K562 (cell line): ENCODE data around the gene EXOC3. TPM values are rescaled to one million over a fixed set of nuclear protein-coding genes. Genes with fewer than 3 reads are reported as not detected.
A peak's percentile ranks its signal among the peaks of the same experiment; 100 is the strongest.

ENCODE experiments used
- CHD7 ChIP-seq: fragments of 200-600 bp; sonication (generic); IDR thresholded peaks from one replicate; pipeline ENCODE4 v1.6.1; 2012; ENCODE audit warnings: mild to moderate bottlenecking, low read depth, low read length, inconsistent platforms
- EGR1 ChIP-seq: fragments of 450-650 bp; conservative IDR thresholded peaks from 2 replicates; pipeline ENCODE4 v1.6.1; 2017; ENCODE audit warnings: mild to moderate bottlenecking
- HOXB6 ChIP-seq: fragments of 250-450 bp; sonication (Bioruptor Pico); IDR thresholded peaks from 2 replicates; pipeline ENCODE4 v1.5.1; 2022; ENCODE audit warnings: mild to moderate bottlenecking, borderline replicate concordance
- KLF1 ChIP-seq: fragments of 450-650 bp; IDR thresholded peaks from 2 replicates; pipeline ENCODE4 v1.6.1; 2016; ENCODE audit warnings: missing genetic modification characterization, missing compliant biosample characterization
- LEF1 ChIP-seq: fragments of 450-650 bp; IDR thresholded peaks from 2 replicates; pipeline ENCODE4 v1.6.1; 2016; ENCODE audit warnings: mild to moderate bottlenecking
- MBD1 ChIP-seq: fragments of 250-450 bp; sonication (Bioruptor Pico); IDR thresholded peaks from 2 replicates; pipeline ENCODE4 v1.8.0; 2022; ENCODE audit warnings: inconsistent platforms
- MCM5 ChIP-seq: fragments of 450-650 bp; IDR thresholded peaks from 2 replicates; pipeline ENCODE4 v1.6.1; 2016; ENCODE audit warnings: low read depth
- NR0B1 ChIP-seq: fragments of 450-650 bp; IDR thresholded peaks from one replicate; pipeline ENCODE4 v1.6.1; 2018; ENCODE audit warnings: mild to moderate bottlenecking, moderate library complexity; ENCODE audit not compliant: partially characterized antibody
- SP1 ChIP-seq: sonication (generic); formaldehyde crosslinking; IDR thresholded peaks from 2 replicates; pipeline ENCODE4 v1.8.1; 2022; ENCODE audit warnings: mild to moderate bottlenecking, missing genetic modification reagents
- ZNF184 ChIP-seq: sonication (generic); formaldehyde crosslinking; IDR thresholded peaks from 2 replicates; pipeline ENCODE4 v1.5.0; 2020; ENCODE audit warnings: missing genetic modification reagents
- ZNF311 ChIP-seq: fragments of 250-450 bp; sonication (Bioruptor Pico); IDR thresholded peaks from 2 replicates; pipeline ENCODE4 v1.4.0; 2020; ENCODE audit warnings: mild to moderate bottlenecking, moderate library complexity
- ZNF707 ChIP-seq: fragments of 250-450 bp; sonication (Bioruptor Pico); conservative IDR thresholded peaks from 2 replicates; pipeline ENCODE4 v1.8.0; 2022; ENCODE audit warnings: inconsistent platforms, mild to moderate bottlenecking, moderate library complexity
- ZNF780A ChIP-seq: fragments of 250-450 bp; sonication (Bioruptor Pico); IDR thresholded peaks from 2 replicates; pipeline ENCODE4 v1.5.0; 2021; ENCODE audit warnings: mild to moderate bottlenecking
- ZSCAN29 ChIP-seq: fragments of 450-650 bp; IDR thresholded peaks from 2 replicates; pipeline ENCODE4 v1.6.1; 2017
- polyA plus RNA-seq, 8 experiments: library from polyadenylated mRNA; depleted of rRNA in 4 of 8; stranded (reverse) in 5 of 8; unstranded in 3 of 8; fragments of >200 nt; fragmentation: Nextera tagmentation in 2 of 8; fragmentation: Illumina TruSeq in 1 of 8; extraction: Ambion mirVana in 2 of 8; extraction: Trizol in 1 of 8; gene quantifications; 2 replicates each; pipeline versions ENCODE4 v1.2.1 to v1.2.3, GENCODE V29; 2011 to 2014; ENCODE audit warnings: inconsistent platforms in 1 of 8, missing spikeins in 1 of 8
- total RNA-seq, 7 experiments: library from RNA; depleted of rRNA in 6 of 7; stranded (reverse); fragments of >200 nt in 6 of 7; fragmentation: Illumina TruSeq in 2 of 7; extraction: Trizol in 2 of 7; gene quantifications; 2 replicates each; pipeline versions ENCODE4 v1.2.1 to v1.2.3, GENCODE V29; 2011 to 2021; ENCODE audit warnings: low replicate concordance in 1 of 7

The EXOC3 gene
- total and polyA plus RNA-seq, 9 of the 15 experiments (the other 6 are each of a cell fraction or from before 2014, with no cell fraction given): 1.4 to 41.9 (median 22.4) TPM

- TF ChIP-seq NR0B1 (no peak), ZNF184 (no peak), ZNF311 (CRISPR knock-in tag) (no peak), MBD1 (CRISPR knock-in tag) (no peak), HOXB6 (CRISPR knock-in tag) (no peak), CHD7 (no peak), LEF1 (no peak), ZNF780A (CRISPR knock-in tag) (no peak), ZNF707 (CRISPR knock-in tag) (no peak), MCM5 (no peak), ZSCAN29 (no peak), KLF1 (0 out of 2 replicates have a peak, but pooled peaks have one; percentile 47), EGR1 (no peak), SP1 (CRISPR knock-in tag) (0 out of 2 replicates have a peak, but pooled peaks have one; percentile 39)
Observed at GRCh38 chr5:442335-443238, at the start of gene EXOC3 (continued).
